ENCODE results near the gene RAF1.
A peak's percentile ranks its signal among the peaks of the same experiment; 100 is the strongest.
"Not testable (repeated sequence)": the region's sequence is repeated elsewhere in the genome, so short reads cannot be mapped to it uniquely, and the experiment has no call there.

Gene RAF1

DNA sequence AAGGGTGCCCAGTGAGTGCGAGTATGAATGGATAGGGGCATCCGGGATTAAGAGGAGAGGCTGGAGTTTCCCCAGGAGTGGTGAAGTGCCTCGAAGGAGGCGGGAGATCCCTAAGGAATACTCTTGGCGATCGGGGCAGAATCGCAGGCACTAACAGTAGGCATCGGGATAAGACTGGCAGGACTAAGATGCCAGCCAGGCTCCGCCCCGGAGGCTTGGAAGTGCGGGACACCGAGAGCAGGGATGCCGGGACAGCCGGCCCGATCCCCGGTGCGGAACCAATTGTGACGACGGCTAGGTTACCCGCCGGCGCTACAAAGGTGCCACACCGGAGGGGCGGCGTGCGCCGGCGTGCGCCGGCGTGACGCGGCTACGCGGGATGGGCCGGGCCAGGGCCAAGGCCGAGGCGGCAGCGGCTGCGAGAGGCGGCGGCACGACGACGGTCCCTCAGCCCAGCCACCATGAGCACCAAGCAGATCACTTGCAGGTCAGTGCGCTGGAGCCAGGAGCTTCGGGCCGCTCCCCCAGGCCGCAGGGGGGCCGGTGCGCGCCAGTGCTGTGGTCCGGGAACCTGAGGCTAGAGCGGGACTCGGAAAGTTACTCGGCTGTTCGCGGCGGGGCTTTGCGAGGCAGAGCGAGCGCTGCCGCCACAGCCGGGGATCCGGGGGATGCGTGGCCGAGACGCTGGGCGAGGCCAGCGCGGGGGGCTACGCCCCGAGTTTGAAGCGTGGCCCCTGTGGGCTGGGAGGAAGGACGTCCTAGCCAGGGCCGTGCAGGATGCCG, 107.0 kb downstream of the RAF1 start, which contains the start of gene MKRN2:
Gene MKRN2, plus strand, starts transcription at position 398 of the 783 bp plus-strand sequence. Its CDS starts 64 bp downstream, at position 462.
- peak; percentile 88 for DNase-seq

DNA sequence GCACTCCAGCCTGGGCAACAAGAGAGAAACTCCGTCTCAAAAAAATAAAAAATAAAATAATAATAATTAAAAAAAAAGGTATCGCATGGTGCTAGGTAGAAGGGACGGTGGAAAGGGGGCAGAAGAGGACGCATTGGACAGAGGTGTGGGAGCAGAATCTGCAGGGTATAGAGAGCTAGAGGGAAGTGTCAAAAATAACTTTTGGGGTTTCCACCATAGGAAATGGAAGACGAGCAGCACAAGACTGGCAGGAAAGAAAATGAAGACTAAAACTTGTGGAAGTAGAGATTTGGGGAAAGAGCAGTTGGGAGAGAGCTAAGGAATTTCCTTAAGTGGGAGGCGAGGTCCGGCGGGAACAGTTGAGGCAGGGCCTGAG, 107.6 kb downstream of the RAF1 start:
- DNase-seq, result no peak

DNA sequence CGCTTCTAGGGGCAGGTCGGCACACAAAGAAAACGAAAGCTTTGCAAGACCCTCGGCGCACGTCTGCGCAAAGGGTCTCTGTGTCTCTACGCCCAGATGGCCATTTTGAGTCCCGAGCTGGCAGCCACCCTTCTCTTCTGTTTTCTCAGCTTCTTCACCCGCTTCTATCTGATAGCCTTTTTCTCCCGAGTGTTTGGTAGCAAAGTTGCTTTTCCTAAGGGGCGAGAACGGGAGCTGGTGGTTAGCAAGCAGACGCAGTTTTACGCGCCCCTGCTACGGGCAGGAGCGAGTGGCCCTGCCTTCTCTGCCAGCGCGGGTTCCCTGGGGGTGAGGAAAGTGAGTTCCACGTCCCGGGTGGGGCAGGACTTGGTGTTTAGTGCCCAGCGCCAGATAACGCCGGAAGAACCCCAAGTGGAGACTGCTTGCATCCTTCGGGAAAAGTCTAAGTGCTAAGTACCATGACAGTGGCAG, 110.0 kb downstream of the RAF1 start:
- DNase-seq, result peak; percentile 23

DNA sequence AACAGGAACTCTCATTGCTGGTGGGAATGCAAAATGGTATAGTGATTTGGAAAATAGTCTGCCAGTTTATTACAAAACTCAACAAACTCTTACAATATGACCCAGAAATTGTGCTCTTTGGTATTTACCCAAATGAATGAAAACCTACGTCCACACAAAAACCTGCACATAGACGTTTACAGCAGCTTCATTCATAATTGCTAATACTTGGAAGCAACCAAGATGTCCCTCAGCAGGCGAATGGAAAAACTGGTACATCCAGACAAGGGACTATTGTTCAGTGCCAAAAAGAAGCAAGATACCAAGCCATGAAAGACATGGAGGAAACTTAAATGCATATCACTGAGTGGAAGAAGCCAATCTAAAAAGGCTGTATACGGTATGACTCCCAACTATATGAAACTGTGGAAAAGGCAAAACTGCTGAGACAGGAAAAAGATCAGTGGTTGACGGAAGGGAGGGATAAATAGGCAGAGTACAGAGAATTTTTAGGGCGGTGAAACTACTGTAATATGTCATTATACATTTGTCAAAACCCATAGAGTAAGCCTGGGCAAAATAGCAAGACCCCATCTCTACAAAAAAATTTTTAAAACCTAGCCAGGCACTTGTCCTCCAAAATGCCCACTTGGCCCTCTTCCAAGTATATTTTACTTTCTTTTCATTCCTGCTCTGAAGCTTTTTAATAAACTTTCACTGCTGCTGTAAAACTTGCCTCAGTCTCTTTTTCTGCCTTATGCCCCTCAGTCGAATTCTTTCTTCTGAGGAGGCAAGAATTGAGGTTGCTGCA, 113.8 kb downstream of the RAF1 start:
- DNase-seq, result no peak

DNA sequence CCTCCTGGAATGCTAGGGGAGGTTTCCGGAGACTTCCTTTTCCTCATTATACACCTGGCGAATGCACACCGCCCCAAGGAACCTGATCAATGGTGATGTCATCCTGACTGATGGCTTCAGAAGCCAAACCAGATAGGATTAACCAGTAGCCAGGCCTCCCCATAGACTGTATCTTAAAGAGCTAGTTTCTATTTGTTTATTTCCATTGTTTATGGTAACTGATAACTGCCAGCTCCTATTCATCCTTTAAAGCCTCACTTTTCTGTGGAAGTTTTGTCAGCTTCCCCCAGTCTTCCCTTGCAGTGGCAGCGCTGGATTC, 118.5 kb downstream of the RAF1 start, which contains the start of gene MKRN2OS:
Gene MKRN2OS, minus strand, starts transcription at position 27 of the 319 bp plus-strand sequence. CDS start 35 bp downstream, outside the sequence.
- DNase-seq, result no peak

DNA sequence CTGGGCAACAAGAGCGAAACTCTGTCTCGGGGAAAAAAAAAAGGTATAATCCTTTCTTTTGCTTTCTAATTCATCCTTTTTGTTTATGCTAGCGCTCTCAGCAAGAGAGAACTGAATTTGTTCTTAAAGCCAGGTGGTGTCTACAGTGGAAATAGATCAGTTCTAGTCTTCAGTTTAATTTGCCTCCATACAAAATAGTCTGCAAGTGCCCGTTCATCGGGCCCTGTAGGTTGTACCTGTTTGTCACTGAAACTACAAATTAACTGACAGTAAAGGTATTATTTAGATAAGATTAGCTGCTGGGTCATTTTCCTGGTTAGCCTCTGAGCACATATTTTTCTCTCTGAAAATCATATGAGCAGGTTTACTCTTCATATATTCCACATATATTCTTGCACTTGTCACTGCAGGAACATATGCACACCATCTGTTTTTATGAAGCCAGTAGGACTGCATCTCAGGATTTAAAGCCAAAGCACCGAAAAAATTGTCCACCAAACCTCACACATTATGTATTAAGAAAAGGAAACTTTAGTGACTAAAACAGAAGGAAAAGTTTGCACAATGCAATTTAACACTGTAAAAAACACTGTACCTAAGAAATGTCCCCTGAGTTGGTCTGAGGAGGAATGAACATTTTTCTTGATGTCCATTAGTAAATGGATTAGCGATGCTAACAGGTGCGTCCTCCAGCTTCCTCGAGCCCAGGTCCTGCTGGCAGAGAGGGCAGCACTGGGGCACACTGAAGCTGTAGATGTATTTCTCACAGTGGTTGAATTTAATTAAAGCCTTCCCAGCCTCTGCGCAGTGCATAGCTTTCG, 119.1 kb downstream of the RAF1 start:
- DNase-seq, result no peak

DNA sequence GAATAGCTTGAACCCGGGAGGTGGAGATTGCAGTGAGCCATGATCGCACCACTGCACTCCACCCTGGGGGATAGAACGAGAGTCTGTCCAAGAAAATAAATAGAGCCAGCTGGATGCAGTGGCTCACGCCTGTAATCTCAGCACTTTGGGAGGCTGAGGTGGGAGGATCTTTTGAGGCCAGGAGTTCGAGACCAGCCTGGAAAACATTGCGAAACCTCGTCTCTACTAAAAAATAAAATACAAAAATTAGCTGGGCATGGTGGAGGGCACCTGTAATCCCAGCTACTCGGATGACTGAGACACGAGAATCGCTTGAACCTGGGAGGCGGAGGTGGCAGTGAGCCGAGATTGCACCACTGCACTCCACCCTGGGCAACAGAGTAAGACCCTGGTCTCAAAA, 120.4 kb downstream of the RAF1 start:
- not testable (repeated sequence) for DNase-seq

DNA sequence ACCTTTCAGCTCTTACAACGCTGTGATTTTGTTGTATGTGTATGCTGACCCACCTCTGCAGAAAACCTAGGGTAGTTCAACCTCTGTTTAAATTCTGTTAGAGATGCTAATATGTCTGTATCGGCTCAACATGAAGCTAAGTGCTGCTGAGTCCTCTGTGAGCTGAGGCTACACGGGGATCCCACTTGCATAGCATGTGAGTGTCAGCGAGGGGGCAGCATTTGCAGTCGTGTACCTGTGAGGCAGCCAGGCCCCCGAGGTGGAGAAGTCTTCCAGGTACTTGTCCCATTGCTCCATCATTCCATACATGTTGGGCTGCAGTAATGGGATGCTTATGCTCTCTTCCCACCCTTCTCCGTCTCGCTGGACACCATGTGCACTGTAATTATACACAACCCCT, 122.3 kb downstream of the RAF1 start:
- DNase-seq, result no peak

DNA sequence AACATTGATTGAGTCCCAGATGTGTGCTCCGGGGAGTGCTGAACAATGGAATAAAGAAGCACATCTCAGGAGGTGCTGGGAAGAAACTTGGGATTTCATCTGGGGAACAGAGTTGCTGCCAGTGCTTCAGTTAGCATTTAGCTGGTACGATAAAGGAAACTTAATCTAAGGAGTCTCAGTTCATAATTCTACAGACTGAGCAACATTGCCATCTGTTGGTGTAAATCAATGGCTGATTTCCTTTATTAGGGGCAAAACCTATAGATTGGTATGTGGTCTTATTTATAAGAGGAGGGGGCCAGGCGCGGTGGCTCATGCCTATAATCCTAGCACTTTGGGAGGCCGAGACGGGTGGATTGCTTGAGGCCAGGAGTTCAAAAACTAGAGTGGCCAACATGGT, 127.5 kb downstream of the RAF1 start:
- DNase-seq, result no peak
